Skin of body (tissue), 2 donors: ENCODE results near the gene HCN4. TPM values are rescaled to one million over a fixed set of nuclear protein-coding genes. Genes with fewer than 3 reads are reported as not detected.
A peak's percentile ranks its signal among the peaks of the same experiment; 100 is the strongest.

Source experiments
- DNase-seq: peaks from one replicate; lab custom pipeline; 2025; lab: John Stamatoyannopoulos, UW
- total RNA-seq: library from RNA; depleted of rRNA; stranded (reverse); fragments of >200 nt; gene quantifications from one replicate; pipeline ENCODE4 v1.2.3, GENCODE V29; 2014

Gene HCN4
- total RNA-seq, 1 donor from 2014 or later = 0.10 TPM

- DNase-seq = no peak
Observed at GRCh38 chr15:73298522-73299245, 70.1 kb downstream of the HCN4 start.

- DNase-seq = no peak
Observed at GRCh38 chr15:73296609-73297353, 72.0 kb downstream of the HCN4 start.

GRCh38 chr15:73295630-73296286 lies 73.0 kb downstream of the HCN4 start:
- DNase-seq = no peak

- DNase-seq = no peak
Observed at GRCh38 chr15:73293773-73294172, 75.0 kb downstream of the HCN4 start.

- no peak for DNase-seq
Observed at GRCh38 chr15:73291441-73291840, 77.3 kb downstream of the HCN4 start.

- no peak for DNase-seq
Observed at GRCh38 chr15:73287019-73287418, 81.7 kb downstream of the HCN4 start.

- DNase-seq = no peak
Observed at GRCh38 chr15:73286311-73286710, 82.4 kb downstream of the HCN4 start.

- DNase-seq = peak; percentile 25
Observed at GRCh38 chr15:73284090-73284716, 84.6 kb downstream of the HCN4 start.

GRCh38 chr15:73283366-73283962 lies 85.3 kb downstream of the HCN4 start:
- no peak for DNase-seq

- DNase-seq = no peak
Observed at GRCh38 chr15:73282567-73283365, 86.0 kb downstream of the HCN4 start.

GRCh38 chr15:73275862-73276261 lies 92.9 kb downstream of the HCN4 start:
- DNase-seq = no peak

- DNase-seq = no peak
Observed at GRCh38 chr15:73273181-73274002, 95.4 kb downstream of the HCN4 start.

GRCh38 chr15:73270366-73271097 lies 98.2 kb downstream of the HCN4 start:
- DNase-seq = peak; percentile 41

Other genes starting within 250 kb of the HCN4 start
- gene REC114, start 74.2 kb upstream of the HCN4 start, total RNA-seq = not detected